DND-41 (cell line): ENCODE data around the gene MEP1A.

Experiments used
- CTCF ChIP-seq: IDR thresholded peaks from 2 replicates; pipeline ENCODE4 v1.5.1; 2012; ENCODE audit warnings: borderline replicate concordance, low read length, moderate library complexity, mild to moderate bottlenecking; ENCODE audit not compliant: poor library complexity, severe bottlenecking; ENCODE audit errors: extremely low read depth
- EZH2 ChIP-seq: IDR thresholded peaks from 3 replicates; pipeline ENCODE4 v1.6.1; 2012; ENCODE audit warnings: borderline replicate concordance, low read depth, mild to moderate bottlenecking, moderate library complexity, low read length, inconsistent platforms; ENCODE audit not compliant: severe bottlenecking

GRCh38 chr6:46879003-46879402 lies 85.8 kb downstream of the MEP1A start:
- no peak for TF ChIP-seq EZH2
- TF ChIP-seq CTCF = no peak
